GM21737 (cell line): ENCODE data around the gene ACVRL1.

Experiments used
- ATAC-seq: cut with Tn5 transposase; IDR thresholded peaks from one replicate; pipeline ENCODE4 v1.9.1; 2021; ENCODE audit warnings: mild to moderate bottlenecking, moderate library complexity; ENCODE audit not compliant: unreplicated experiment

ACVRL1 gene

DNA sequence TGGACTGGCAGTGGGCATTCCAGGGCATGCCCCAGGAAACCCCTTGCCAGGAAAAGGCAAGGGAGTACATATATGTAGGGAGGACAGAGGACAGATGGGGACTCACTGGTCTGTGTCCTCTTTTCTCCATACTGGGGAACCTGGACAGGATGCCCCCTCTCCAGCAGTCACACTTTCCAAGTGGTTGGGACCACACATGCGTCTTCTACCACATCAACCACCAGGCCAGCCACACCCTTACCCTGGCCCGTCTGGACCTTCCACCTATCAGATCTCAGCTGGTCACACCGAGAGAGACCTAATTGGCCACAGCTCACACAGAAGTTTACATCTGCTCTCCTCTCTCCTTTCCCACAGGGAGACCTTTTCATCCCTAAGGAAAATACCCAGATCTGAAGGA is 11.1 kb upstream of the ACVRL1 start:
- ATAC-seq, result no peak

DNA sequence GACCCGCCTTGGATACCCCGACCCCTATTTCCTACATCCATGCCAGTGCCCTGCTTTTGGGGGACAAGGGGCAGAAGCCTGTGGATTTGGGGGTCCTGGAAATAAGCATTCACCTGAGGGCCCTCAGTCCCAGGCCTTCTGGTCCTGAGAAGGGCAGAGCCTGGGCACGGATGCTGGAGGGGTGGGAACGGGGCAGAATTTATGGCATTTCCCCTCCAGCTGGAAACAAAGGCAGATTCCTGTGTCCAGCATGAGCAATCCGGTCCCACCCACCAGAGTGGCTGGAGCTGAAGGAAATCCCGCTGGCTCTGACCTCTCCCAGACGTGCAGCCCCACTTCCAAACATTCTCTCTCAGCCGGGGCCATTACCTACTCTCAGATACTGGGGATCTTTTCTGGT is 10.1 kb upstream of the ACVRL1 start:
- ATAC-seq, result no peak

DNA sequence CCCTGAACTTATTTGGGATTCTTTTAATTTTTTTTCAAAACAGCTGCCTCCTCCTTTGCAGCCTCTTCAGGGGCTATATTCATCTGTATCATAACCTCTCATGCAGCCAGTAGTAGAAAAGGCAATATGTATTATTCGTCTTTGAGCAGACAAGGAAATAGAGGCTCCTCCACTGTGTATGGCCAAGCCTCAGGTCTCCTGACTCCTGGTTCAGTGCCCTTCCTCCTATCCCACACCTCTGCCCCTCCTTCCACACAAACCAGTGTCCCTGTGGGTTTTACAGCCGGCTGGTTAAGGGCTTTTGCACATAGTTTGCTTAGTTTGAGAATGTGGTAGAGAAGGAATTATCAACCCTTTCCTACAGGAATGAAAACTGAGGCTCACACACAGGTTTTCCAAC is 8.8 kb upstream of the ACVRL1 start:
- no peak for ATAC-seq

DNA sequence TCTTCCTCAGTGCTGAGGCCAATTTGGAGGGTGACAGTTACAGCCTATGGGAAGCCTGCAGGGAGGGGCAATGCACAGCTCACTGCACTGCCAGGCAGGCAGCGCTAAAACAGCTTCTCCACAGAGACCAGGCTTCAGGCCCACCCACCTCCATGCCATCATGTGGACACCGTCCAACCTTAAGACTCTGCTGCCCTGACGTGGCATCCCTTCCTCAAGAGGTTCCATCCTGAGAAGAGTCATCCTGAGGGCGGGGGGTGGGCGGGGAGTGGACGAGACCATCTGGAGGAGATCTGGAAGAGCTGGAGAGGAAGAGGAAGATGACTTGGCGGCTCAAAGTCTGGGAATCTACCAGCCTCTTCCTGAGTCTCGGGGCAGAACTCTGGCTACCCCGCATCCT is 8.4 kb upstream of the ACVRL1 start:
- ATAC-seq, result no peak

DNA sequence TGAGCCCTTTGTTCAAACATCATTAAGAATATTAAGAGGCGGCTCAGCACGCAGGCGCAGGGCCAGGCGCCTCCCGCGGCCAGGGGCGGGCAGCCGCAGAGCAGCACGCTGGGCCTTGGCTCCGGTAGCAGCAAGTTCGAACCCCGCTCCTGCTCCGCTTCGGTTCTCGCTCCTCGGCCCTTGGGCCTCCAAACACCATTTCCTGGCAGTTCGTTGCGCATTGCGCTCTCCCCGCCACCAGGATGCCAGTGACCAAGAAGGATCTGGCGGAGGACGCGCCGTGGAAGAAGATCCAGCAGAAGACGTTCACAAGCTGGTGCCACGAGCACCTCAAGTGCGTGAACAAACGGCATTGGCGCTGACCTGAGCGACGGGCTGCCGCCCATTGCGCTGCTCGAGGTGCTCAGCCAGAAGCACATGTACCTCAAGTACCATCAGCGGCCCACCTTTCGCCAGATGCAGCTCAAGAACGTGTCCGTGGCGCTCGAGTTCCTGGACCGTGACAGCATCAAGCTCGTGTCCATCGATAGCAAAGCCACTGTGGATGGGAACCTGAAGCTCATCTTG is 6.9 kb upstream of the ACVRL1 start:
- ATAC-seq, result no peak

DNA sequence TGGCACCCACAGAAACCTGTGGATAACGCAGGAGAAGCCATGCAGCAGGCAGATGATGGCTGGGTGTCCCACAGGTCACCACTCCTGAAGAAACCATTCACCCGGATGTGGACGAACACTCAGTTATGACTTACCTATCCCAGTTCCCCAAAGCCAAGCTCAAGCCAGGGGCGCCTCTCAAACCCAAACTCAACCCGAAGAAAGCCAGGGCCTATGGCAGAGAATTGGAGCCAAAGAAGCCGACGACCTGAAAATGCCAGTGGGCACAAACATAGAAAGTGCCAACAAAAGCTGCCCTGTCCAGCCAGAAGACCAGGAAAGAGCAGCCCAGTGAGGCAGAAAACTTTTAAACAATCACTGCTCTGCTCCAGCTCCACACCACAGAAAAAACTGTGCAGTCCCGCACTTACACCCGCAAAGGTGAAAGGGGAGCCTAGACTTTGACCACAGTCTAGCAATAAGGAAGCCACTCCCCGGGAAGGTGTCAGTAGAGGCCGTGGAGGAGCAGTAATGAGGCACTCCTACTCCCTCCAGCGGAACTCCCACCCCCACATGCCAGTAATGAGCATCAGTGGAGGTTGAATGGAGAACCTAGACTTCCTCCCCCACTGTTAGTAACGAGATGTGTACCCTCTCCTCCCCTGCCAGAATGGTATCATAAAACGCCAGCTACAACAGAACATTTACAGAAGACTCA is 6.0 kb upstream of the ACVRL1 start:
- ATAC-seq, result no peak

DNA sequence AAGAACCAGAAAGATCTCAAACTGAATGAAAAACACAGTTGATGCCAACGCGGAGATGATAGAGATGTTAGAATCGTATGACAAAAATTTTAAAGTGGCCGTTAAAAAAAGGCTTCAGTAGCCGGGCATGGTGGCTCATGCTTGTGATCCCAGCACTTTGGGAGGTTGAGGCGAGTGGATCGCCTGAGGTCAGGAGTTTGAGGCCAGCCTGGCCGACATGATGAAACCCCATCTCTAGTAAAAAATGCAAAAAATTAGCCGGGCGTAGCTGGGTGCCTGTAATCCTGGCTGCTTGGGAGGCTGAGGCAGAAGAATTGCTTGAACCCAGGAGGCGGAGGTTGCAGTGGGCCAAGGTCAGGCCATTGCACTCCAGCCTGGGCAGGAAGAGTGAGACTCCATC is 5.4 kb upstream of the ACVRL1 start:
- no peak for ATAC-seq

DNA sequence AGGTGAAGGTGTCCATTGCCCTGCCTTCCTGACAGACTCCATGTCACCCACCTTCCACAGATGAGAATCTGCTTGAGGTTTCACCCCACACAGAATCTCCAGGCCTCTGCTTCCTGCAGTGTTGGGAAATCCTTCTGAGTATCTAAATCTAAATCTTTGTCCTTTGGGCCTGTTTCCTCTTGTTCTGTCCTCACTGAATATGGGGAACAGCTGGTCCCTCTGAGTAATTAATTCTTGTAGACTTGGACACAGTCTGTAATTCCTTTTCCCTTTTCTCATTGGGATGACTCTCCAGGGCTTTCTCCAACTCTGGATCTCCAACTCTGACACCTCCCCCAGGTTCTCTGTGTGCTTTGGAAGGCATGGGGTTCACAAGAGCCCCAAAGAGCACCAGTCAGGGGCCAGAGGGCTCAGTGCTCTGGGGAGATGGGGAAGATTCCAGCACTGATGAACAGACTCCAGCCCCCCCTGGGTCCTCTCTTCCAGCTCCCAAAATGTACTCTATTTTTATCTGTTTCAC is 2.3 kb upstream of the ACVRL1 start:
- no peak for ATAC-seq

DNA sequence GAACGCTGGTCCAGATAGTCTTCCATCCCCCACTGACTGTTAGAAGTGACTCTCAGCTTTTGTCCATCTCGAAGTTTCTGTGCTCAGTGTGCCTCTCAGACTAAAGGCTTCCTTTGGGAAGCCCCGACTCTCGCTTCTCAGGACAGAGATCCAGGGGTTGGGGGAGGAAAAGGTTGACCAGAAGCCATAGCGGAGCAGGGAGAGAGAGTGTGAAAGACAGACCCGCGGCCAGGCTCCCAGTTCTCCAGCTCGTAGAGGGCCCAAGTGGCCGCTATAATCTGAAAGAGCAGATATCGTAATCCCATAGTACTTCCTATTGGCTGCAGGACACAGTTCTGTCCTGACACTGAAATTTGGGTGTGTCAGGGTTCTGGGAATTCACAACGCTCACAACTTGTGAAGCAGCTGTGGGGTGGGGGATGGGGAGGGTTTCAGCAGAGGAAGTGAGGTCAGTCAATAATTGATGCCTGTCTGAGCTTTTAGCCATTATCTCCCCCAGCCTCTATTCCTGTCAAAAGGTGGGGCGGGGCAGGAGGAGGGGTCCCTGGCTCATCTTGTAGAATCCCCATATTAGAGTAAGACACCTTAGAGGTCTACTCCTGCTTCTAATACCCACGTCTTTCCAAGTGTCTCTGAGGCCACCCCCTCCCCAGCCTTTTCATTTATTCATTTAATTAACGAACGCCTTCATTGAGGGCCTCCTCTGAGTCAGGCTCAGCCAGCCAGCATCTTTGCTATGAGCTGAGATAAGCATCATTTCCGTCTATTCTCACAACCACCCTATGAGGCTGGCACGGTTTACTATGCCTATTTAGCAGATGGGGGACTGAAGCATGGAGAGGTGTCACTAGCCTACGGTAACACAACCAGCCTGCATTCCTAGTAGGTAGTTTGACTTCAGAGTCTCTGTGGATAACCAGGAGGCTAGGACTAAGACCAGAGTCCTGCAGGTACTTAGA is 1.6 kb upstream of the ACVRL1 start:
- no peak for ATAC-seq

DNA sequence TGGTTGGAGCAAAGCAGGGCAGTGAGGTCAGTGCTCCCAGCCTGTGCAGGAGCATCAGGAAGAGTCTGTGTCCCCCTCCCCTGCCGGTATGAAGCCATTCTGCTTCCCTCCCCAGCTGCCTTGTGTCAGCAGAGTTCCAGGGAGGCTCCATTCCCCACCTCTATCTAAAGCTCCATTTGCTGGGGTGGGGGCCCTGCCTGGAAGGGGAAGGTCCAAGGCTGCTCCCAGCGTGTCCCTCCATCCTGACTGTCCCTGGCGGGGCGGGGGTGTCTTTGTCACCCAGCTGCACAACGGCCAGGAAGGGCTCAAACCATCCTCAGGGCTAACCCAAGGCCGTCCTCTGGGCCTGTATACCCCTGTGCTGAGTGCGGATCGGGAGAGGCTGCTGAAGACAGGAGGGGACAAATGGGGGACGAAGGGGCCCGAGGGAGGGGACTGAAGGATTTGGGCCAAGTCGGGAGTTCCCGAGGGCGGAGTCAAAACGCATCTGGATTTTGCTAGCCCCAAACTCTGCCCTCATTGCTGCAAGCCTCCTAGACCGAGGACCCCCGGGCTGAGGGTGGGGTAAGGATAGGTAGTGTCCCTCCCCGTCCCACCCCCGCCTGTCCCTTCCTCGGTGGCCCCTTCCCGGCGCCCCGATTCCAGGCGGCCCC is 748 bp upstream of the ACVRL1 start:
- ATAC-seq, result no peak

DNA sequence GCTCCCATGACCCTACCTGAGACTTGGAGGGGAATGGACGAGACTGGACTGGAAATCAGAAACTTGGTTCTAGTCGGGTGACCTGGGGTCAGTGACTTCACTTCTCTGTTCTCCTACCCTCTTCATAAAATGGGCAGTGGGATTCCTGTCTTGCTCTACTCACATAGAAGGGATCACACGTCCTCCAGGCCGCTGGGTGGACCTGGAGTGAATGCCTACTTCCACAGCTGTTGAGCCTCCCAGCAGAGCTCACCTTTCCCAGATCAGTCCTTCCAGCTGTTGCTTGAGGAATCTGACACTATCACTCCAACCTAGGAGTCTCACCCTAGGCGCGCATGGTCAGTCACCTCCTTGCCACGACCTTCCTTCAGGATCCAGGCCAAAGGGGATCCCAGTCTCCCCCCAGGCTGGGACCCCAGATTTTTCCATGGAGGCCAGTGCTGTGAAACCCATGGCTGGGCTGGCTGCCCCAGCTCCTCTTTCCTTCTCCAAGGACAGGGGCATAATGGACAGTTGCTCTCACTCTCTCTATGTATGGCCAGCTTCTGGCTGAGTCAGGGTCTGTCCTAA is 637 bp downstream of the ACVRL1 start:
- no peak for ATAC-seq

DNA sequence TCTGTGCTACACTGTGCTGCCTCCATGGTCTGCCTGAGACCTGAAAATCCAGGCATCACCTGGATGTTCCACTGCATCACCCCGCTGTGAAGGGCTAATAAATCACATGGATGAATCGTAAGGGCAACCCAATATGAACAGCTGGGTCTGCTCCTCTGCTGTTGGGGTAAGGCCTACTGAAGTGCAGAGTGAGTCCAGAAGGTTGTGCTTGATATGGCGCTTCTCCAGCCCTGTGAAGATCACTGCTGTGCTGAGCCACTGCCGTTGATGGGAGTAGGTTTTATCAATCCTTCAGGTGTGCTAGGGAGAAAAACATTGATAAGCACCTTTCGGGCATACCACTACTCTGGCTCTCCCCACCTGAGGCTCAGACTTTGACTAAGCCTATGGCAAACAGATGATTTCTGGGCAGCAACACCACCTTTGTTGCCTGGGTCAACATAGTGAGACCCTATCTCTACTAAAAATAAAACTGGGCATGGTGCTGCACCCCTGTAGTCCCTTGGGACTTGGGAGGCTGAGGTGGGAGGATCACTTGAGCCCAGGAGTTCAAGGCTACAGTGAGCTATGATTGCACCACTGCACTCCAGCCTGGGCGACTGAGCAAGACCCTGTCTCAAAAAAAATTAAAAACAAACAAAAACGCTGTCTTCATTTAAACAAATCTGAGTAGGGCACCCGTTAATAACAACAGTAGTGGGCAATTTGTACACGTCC is 1.7 kb downstream of the ACVRL1 start:
- no peak for ATAC-seq

DNA sequence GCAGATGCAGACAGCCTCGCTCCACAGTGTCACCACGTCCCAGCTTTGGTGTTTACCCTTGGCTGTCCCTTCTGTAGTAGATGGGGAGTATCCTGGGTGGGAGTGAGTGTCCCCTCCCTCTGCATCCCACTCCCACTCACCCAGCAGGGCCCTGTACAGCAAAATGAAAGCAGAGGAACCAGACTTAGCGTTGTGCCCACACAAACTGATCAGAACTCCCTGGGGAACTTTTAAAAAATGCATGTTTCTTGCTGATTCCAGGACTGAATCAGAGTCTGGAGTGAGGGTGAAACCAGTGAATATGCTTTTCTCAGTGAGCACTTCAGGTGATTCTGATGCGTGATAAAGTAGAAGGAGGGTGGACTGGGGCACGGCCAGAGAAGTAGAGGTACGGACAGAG is 2.9 kb downstream of the ACVRL1 start:
- no peak for ATAC-seq

DNA sequence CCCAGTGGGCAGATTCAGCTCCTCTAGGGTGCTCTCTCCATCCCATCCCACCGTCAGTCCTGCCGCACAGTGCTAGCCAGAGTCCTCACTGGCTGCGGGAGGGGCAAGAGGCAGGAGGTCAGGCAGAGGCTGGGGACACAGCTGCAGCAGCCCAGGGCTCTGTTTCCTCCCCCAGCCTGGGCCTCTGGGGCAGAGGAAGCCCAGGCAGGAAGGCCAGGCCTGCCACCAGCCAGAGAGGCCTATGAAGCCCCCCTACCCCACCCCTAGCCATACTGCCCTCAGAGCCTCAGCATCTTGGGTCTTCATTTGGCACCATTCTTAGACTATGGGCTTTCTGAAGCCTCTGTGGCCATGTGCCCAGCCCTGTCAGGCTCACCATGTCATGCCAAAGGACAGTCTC is 3.4 kb downstream of the ACVRL1 start:
- ATAC-seq, result no peak

DNA sequence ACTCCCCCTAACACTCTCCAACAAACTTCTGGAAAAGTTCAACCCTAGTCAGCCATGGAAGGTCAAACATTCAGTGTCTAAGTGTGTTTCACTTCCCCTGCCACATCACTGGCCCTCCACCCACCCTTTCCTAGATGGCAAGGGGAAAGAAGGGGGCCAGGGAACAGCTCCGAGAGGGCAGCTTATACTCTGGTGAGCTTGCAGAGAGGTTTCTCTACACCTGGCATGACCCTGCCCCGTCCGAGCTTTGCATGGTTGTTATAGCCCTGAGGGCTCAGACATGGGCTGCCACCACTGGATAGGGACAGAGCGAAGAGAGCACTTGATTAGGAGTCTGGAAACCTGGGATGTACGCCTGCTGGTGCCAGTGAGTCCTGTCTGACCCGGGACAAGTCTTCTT is 4.0 kb downstream of the ACVRL1 start:
- ATAC-seq, result no peak

DNA sequence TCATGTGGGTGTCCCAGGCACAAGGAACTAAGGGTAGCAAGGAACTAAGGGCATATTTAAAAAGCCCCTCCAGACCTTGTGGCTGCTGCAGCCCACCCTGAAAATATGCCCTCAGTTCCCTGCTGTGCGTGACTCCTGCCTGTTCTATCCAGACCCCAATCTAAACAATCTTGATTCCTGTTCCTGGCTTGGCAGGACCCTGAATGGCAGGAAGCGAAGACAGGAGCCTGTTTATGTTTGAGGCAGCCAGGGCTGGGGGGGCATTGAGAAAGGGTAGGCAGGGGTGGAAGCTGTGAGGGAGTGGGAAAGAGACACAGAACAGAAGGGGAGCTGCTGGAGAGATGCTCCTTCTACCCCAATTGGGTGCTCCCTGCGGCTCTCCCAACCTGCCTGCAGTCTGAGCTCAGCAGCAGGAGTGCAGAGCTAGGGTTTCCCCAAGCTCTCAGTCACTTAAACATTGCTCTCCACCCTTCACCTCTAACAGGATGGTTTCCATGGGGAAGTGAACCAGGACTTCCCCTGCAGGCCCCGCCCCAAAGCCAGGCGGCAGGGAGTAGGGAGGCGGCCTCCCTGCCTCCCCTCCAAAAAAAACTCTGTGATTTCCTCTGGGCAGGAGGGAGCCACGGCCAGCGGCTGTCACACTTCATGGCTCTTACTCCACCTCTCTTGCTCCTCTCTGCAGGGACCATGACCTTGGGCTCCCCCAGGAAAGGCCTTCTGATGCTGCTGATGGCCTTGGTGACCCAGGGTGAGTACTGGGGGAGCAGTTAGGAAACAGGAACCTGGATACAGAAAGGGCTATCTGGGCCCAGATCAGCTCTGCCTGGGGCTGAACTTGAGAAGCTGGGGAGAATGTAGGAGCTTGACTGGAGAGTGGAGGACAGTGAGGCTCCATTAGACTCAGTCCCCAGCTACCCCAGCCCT is 4.7 kb downstream of the ACVRL1 start:
- ATAC-seq, result no peak

DNA sequence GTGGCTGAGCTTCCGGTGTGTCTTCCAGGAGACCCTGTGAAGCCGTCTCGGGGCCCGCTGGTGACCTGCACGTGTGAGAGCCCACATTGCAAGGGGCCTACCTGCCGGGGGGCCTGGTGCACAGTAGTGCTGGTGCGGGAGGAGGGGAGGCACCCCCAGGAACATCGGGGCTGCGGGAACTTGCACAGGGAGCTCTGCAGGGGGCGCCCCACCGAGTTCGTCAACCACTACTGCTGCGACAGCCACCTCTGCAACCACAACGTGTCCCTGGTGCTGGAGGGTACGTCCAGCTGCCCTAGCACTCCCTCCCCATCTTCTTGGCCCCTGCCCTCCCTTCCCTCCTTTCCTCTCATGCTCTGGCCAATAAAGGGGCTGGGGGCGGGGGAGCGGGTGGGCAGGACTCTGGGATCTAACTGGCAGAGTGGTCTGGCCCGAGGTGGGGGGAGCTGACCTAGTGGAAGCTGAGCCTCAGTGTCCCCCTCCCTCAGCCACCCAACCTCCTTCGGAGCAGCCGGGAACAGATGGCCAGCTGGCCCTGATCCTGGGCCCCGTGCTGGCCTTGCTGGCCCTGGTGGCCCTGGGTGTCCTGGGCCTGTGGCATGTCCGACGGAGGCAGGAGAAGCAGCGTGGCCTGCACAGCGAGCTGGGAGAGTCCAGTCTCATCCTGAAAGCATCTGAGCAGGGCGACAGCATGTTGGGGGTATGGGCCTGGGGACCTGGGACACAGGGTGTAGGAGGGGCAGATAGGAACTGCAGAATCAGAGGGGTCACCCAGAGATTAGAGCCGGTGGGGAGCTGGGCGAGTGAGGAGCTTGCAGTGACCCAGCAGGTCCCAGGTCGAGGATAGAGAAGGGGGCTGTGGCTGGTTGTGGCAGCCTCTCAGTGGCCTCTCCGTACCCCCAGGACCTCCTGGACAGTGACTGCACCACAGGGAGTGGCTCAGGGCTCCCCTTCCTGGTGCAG is 6.0 kb downstream of the ACVRL1 start:
- no peak for ATAC-seq
